HFF-Myc (cell line): ENCODE data around the gene FOSL1.

Experiments used
- DNase-seq: peaks from one replicate; pipeline ENCODE4 v3.0.0-alpha.2; 2011; ENCODE audit warnings: low read depth; ENCODE audit errors: extremely low read depth
- H3K4me3 ChIP-seq: replicated peaks from 2 replicates; pipeline ENCODE4 v1.5.1; 2011; ENCODE audit warnings: low read depth, mild to moderate bottlenecking, control low read depth, low read length
- CTCF ChIP-seq: IDR thresholded peaks from 2 replicates; pipeline ENCODE4 v1.5.1; 2012; ENCODE audit warnings: mild to moderate bottlenecking, low read depth, low read length, control low read depth; ENCODE audit errors: missing control alignments

The FOSL1 gene

GRCh38 chr11:65916391-65916790, 16.2 kb upstream of the FOSL1 start:
- H3K4me3 ChIP-seq = peak overlapping the region; percentile 99
- DNase-seq = no peak
- TF ChIP-seq CTCF = no peak

GRCh38 chr11:65915821-65916251, 15.6 kb upstream of the FOSL1 start:
- peak; percentile 94 for DNase-seq
- TF ChIP-seq CTCF = no peak
- peak overlapping the region; percentile 99 for H3K4me3 ChIP-seq

- no peak for DNase-seq
- no peak for TF ChIP-seq CTCF
- H3K4me3 ChIP-seq = peak overlapping the region; percentile 99
These were observed 15.1 kb upstream of the FOSL1 start for GRCh38 chr11:65915101-65915820.

- DNase-seq = no peak
- TF ChIP-seq CTCF = no peak
- no peak overlapping the region for H3K4me3 ChIP-seq
These were observed 12.7 kb upstream of the FOSL1 start for GRCh38 chr11:65912845-65913244.

- no peak overlapping the region for H3K4me3 ChIP-seq
- DNase-seq = no peak
- TF ChIP-seq CTCF = peak; percentile 19
These were observed 11.7 kb upstream of the FOSL1 start for GRCh38 chr11:65911682-65912568.

GRCh38 chr11:65907878-65908277, 7.7 kb upstream of the FOSL1 start:
- no peak for DNase-seq
- H3K4me3 ChIP-seq = no peak overlapping the region
- TF ChIP-seq CTCF = no peak
